SK-N-MC (cell line): ENCODE data around the gene GAPDHS.

ENCODE experiments used
- EZH2 ChIP-seq: fragments of 200-600 bp; sonication (generic); IDR thresholded peaks from one replicate; pipeline ENCODE4 v1.6.1; 2017; ENCODE audit warnings: antibody characterized with exemption
- POLR2AphosphoS5 ChIP-seq: IDR thresholded peaks from 2 replicates; pipeline ENCODE4 v1.6.1; 2012; ENCODE audit warnings: mild to moderate bottlenecking, low read depth, low read length, borderline replicate concordance

- TF ChIP-seq POLR2AphosphoS5 = no peak
- no peak for TF ChIP-seq EZH2
These were observed 14.0 kb upstream of the GAPDHS start for GRCh38 chr19:35519291-35519690.
